GM12892 (cell line): ENCODE data around the gene NEU4.

Source experiments
- POLR2A ChIP-seq: IDR thresholded peaks from 2 replicates; pipeline ENCODE4 v1.6.1; 2011; ENCODE audit warnings: low read depth, low read length, control low read depth
- POLR2AphosphoS5 ChIP-seq: IDR thresholded peaks from 2 replicates; pipeline ENCODE4 v1.6.1; 2011; ENCODE audit warnings: low read depth, low read length, control low read depth

DNA sequence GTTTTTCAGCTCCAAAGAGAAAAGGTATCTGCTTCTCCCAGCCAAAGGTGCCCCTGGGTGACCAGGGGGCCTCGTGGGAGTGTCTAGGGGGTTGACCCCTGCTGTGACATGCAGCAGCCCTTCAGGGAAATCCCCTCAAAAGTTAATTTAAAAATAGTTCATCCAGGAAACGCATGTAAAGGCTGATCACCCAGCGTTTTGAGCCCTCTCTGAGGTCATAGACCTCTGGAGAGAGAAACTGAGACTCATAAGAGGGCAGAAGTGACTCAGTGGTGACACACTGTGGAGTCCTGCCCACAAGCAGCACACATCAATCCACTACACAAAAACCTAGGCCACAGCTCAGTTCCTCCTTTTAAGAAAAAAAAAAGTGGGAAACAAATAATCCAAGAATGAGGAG, 20.4 kb upstream of the NEU4 start:
- no peak for TF ChIP-seq POLR2AphosphoS5
- TF ChIP-seq POLR2A = no peak
